Smooth muscle cell of the brain vasculature (primary cell): ENCODE results near the gene TBCC.
"Not testable (repeated sequence)": the region's sequence is repeated elsewhere in the genome, so short reads cannot be mapped to it uniquely, and the experiment has no call there.

Experiments used
- DNase-seq: peaks from one replicate; pipeline ENCODE4 v3.0.0-alpha.2; 2012; ENCODE audit warnings: low read depth, low spot score

TBCC gene

GRCh38 chr6:42733867-42734481 is 11.9 kb downstream of the TBCC start:
- not testable (repeated sequence) for DNase-seq

GRCh38 chr6:42729731-42730130 is 16.2 kb downstream of the TBCC start:
- no peak for DNase-seq

- DNase-seq = no peak
Measured at GRCh38 chr6:42727627-42728026, 18.3 kb downstream of the TBCC start.

- DNase-seq = no peak
Measured at GRCh38 chr6:42727087-42727611, 18.8 kb downstream of the TBCC start.

GRCh38 chr6:42726485-42727086 is 19.3 kb downstream of the TBCC start:
- peak; percentile 73 for DNase-seq

GRCh38 chr6:42726026-42726425 is 19.9 kb downstream of the TBCC start:
- no peak for DNase-seq

- no peak for DNase-seq
Measured at GRCh38 chr6:42724825-42725224, 21.1 kb downstream of the TBCC start.

GRCh38 chr6:42722497-42722896 is 23.4 kb downstream of the TBCC start, which contains the start of gene PRPH2:
Gene PRPH2 (minus strand): TSS chr6:42722597. CDS start chr6:42722334, 263 bp downstream.
- DNase-seq = no peak

GRCh38 chr6:42720739-42721138 is 25.2 kb downstream of the TBCC start:
- DNase-seq = no peak

- no peak for DNase-seq
Measured at GRCh38 chr6:42715871-42716270, 30.0 kb downstream of the TBCC start.

GRCh38 chr6:42714098-42714761 is 31.7 kb downstream of the TBCC start:
- no peak for DNase-seq

GRCh38 chr6:42711930-42712329 is 34.0 kb downstream of the TBCC start:
- no peak for DNase-seq

GRCh38 chr6:42710316-42710715 is 35.6 kb downstream of the TBCC start:
- DNase-seq = no peak

GRCh38 chr6:42709871-42710270 is 36.0 kb downstream of the TBCC start:
- no peak for DNase-seq

GRCh38 chr6:42708096-42708495 is 37.8 kb downstream of the TBCC start:
- DNase-seq = no peak

GRCh38 chr6:42707595-42707994 is 38.3 kb downstream of the TBCC start:
- DNase-seq = no peak

- no peak for DNase-seq
Measured at GRCh38 chr6:42704937-42705374, 40.9 kb downstream of the TBCC start.

GRCh38 chr6:42704251-42704936 is 41.5 kb downstream of the TBCC start:
- no peak for DNase-seq

GRCh38 chr6:42702786-42703185 is 43.1 kb downstream of the TBCC start:
- not testable (repeated sequence) for DNase-seq

GRCh38 chr6:42702200-42702599 is 43.7 kb downstream of the TBCC start:
- DNase-seq = no peak

- DNase-seq = no peak
Measured at GRCh38 chr6:42698217-42698616, 47.7 kb downstream of the TBCC start.

GRCh38 chr6:42697268-42697655 is 48.6 kb downstream of the TBCC start:
- DNase-seq = no peak
